Middle frontal gyrus (tissue), 1 donor: ENCODE measurements around the gene SERPINA9.
A peak's percentile ranks its signal among the peaks of the same experiment; 100 is the strongest.

Source experiments
- DNase-seq: peaks from one replicate; pipeline ENCODE4 v3.0.0-alpha.2; 2015; ENCODE audit warnings: low spot score; ENCODE audit errors: extremely low spot score

SERPINA9 gene

DNA sequence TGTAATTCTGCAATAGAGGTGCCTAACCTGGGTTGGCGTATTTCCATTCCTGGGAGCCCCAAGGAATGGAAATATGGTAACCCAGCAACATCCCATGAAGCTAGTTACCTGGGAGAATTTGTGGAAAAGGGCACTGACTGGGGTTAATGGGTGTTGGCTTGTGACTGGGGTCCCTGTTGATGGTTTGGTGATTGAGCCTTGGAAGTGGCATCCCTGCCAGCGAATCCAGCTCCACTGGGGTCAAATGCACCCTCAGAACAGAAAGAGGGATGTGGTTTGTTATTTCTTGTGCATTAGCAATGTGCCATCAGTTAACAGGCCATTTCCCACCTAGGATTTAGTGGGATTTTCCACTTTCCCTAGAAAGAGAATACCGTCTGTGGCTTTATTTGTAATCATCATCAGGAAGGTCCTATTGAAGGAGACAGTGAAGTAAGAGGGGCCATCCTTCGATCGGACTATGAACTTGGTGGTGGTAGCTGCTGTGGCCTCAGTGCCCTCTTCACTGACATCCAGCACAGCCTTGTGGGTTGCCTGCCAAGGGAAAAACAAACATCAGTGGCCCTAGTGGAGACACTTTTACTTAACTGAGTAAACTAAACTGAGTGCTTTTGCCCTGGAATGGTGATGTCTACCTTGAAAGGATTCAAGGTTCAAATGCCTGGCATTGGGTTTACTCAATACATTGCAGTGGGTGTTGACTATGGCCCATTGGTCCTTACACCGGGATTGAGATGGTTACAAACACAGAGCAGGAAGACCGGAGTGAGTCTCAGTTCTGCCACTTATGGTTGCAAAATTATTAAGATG is 13.0 kb downstream of the SERPINA9 start:
- no peak for DNase-seq

DNA sequence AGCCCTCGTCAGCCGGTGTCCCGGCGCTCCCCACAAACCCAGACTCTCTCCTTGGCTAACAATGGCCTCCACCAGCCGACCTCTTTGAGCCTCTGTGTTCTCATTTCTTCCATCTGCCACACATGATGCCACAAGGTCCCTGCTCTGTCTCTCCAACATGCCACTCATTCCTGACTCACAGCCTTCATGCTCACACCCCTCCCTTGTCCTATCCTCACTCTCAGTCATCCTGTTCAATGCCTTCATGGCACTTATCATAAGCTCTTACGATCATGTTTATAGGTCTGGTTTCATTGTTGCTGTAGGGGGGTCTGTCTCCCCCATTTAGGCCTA is 13.8 kb downstream of the SERPINA9 start:
- no peak for DNase-seq

DNA sequence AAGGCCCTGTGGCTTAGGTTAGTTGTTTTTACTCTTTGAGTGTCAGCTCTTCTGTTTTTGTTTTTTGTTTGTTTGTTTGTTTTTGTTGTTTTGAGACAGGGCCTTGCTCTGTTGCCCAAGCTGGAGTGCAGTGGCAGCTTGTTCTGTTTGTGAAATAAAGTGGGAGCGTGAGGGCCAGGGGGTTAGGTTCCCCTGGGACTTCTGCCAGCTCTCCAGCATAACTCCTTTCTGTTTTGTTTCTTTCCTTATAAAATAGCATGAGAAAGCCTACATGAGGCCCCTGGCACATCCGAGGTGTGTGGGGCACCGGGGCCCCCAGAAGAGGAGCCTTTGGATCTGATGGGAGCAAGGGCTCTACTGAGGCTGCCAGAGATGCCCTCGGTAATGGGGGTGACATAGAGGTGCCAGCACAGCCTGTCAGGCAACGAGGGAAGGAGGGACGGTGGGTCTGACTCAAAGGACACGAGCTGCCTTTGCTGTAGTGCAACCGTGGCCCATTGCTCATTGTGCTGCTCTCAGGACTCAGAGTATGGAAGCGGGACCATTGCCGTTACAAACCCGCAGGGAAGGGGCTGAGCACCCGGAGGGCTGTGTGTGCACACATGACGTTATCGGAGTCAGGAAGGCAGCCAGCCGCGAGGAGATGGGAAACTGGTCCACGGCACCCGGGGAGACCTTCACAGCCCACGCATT is 14.3 kb downstream of the SERPINA9 start:
- DNase-seq, result no peak

DNA sequence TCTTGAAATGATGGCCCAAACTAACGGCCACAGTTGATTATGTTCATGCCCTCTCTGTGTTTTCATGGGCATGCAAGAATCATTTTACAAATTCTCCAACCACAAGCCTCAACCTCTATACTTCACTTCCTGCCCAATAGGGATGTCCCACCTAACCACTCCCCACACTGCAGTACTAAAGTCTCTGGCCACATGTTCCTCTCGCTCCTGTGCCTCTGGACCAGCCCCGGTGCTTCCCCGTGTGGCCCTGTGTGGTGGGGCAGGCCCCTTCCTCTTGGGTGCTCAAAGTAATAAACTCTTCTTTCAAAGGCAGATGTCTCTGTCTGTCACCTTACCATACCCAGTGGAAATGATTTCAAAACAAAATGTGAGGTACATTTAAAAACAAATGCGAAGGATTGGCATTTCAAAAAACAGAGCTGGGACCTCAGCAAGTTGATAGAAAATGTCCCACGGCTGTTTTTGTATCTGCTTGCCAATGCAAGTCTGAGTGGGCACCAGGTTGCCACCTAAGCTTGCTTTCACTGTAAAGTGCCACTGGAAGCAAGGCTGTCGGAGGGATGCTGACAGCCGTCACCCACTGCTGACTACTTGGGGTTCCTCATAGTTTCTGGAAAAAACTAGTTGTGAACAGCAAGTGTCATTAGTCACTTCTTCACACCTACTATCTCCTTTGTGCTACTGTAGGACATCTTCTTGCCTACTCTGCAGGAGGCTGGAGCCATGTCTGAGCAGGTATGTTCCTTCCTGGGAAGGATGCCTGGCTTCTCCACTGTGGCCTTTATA is 15.2 kb downstream of the SERPINA9 start:
- no peak for DNase-seq

DNA sequence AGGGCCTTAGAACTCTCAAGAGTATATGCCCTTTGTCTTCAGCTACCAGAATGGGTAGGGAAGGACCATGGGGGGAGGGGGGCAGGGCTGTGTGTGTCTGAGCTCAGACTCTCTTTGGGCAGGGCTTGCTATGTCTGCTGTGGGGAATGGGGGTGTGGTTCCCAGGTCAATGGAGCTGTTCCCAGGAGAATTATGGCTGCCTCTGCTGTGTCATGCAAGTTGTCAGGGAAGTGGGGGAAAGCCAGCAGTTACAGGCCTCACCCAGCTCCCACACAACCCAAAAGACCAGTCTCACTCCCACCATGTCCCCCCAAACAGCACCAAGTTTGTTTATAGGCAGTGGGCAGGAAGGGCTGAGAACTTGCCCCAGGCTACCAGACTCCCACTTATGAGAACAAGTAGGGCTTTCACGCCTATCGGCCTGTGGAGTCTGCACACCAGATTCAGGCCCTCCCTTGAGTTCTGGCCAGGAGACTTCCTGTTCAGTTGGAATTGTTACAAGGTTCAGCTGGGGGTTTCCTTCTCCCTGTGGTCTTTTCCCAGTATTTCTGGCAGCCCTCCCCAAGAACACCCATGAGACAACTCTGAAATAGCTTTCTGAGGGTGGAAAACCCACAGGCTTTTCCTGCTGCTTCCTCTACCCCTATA is 17.3 kb downstream of the SERPINA9 start:
- DNase-seq, result no peak

DNA sequence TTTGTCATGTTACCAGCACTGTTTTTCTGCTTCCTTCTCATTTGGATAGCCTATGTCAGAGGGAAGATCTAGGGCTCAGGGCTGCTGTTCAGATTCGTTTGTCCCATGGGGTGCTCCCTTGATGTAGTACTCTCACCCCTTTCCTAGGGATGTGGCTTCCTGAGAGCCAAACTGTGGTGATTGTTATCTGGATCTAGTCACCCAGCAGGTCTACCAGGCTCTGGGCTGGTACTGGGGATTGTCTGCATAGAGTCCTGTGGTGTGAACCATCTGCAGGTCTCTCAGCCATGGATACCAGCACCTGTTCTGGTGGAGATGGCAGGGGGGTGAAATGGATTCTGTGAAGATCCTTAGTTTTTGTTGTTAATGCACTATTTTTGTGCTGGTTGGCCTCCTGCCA is 17.9 kb downstream of the SERPINA9 start:
- no peak for DNase-seq

DNA sequence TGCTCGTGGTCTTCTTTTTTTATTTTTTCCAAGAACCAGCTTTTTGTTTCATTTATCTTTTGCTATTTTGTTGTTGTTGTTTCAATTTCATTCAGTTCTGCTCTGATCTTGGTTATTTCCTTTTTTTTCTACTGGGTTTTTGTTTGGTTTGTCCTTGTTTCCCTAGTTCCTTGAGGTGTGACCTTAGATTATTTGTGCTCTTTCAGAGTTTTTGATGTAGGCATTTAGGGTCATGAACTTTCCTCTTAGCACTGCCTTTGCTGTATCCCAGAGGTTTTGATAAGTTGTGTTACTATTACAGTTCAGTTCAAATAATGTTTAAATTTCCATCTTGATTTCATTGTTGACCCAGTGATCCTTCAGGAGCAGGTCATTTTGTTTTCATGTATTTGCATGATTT is 20.1 kb downstream of the SERPINA9 start:
- DNase-seq, result no peak

DNA sequence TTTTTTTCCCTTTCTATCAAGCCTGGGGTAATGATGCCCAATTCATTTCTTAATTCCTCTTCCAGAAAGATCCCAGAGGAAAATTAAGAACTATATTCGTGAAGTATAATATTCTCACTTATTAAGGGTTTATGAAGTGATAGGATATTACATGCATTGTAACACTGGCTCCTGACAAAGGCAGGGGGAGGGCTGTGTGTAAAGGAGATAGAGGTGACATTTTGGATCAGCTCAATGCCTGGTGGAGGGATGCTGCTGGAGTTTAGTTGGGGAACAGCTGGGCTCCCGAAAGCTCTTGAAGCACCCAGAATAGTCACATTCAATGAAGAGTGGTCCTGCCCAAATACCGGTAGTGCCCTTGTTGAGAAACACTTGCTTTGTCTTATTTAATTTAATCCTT is 24.2 kb downstream of the SERPINA9 start:
- DNase-seq, result no peak

DNA sequence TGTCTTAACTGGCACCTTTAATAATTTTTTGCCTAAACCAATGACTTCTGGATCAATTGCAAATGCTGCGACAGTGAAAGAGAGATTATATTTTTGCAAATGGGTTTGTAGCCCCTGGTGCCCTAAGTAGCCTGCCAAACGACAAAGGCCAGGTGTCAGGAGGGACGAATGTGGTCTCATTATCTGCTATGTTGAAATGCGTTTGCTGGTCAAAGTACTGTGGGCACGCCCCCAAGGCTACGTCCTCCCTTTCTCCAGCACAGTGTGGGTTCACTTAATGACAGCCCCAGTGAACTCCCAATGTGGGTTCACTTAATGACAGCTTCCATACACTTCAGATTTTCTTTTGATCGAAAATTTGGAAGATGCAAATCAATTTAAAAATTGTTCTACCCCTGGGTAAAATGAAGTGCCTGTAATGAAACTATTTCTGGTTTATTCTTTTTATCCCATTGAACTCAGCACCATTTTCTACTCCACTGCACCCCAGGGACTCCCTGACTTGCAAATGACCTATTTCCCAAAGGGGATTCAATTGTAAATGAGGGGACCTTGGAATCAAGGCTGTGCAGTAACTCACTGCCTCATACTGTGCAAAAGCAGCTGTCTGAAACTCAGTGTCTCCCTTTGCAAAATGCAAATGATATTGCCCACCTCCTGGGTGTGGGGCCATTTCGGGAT is 24.8 kb downstream of the SERPINA9 start:
- no peak for DNase-seq

DNA sequence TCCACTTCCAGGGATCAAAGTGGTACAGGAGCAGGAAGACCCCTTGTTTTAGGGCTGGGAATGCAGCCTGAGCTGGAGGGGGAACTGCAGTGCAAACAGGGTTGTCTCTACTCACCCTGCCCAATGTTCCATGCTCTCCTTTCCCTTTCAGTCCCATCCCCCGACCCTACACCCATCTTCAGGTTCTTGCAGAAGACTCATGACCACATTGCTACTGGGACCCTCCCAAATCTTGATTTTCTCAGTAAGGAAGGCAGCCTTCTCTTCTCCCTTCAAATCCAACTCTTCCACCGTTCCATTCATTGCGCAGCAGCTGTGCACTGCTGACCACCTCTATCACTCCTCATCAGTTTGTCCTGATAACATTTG is 25.3 kb downstream of the SERPINA9 start:
- DNase-seq, result no peak

DNA sequence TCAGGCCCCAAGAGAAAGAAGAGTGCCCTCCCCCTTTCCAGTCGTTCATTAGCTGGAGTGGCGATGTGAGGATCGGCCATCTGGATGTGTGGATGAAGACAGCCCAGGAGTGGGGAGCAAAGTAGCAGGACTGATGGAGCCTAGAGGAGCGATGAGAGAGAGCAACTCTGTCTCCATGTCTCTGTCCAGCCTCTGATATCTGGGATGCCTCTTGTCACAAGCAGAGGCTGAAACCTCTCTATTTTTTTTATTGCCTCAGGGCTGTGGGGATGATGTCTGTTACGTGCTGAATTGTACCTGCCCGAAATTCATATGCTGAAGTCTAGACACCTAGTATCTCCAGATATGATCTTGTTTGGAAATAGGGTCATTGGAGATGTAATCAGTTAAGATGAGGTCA is 26.1 kb downstream of the SERPINA9 start:
- no peak for DNase-seq

DNA sequence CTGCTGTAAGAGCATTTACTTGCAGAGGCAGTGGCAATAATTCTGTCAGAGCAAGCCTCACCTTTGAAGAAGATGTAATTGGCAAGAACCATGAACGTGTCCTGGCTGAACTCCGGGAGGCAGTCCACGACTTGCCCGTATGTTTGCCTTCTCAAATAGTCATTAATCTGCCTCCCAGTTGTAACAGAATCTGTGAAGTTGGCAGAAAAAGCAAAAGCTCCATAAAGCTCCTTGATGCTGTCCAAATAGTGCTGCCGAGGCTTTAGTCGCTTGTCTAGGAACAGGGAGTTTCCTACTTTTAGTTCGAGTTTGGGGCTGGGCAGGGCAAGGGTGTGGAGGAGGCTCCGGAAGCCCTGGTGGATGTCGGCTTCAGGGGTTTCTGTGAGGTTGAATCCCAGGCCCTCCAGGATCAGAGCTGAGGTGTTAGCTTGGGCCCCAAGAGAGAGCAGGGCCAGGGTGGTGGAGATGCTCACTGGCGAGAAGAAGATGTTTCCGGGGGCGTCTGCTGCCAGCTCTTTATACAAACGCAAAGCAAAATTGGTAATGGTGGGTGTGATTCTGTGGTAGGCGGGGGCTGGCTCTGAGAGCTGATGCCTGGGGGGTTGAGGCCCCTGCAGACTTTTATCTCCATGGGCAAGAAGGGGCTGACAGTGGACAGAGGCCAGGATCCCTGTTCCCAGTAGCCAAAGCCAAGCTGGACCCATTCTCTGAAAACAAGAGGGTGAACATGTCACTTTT is 27.8 kb downstream of the SERPINA9 start:
- DNase-seq, result peak; percentile 3

DNA sequence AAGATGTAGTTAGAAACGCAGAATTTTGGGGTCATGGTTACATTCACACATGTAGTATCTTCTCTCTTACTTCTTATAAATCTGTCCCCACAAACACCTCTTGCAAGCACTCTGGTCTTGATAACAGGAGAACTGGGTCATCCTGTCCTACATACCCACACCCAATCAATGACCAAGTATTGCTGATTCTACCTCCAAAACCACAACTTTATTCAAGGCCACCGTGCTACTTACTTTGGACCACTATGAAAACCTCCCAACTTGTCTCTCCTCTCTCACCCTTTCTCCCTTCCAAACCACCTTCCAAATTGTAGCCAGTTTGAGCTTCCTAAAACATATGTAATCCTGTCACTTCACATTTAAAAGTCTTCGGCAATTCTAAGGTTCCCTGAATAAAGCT is 28.8 kb downstream of the SERPINA9 start:
- DNase-seq, result no peak

DNA sequence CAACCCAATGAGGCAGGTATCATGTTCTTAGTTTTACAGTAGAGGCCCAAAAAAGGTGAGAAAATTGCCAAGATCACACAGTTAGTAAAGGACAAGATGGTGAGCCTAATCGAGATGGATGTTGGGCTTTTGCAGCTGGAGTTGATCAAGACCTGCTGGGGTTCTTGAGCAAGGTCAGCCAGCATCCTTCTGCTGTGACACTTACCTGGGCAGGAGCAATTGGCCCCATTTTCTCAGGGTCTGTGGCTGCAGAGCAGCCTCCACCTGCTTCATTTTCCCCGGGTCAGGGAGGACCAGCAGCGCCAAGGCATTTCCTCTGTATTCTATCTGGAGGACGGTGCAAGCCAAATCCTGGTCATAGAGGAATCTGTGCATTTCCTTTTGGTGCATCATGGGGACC is 29.9 kb downstream of the SERPINA9 start:
- no peak for DNase-seq

DNA sequence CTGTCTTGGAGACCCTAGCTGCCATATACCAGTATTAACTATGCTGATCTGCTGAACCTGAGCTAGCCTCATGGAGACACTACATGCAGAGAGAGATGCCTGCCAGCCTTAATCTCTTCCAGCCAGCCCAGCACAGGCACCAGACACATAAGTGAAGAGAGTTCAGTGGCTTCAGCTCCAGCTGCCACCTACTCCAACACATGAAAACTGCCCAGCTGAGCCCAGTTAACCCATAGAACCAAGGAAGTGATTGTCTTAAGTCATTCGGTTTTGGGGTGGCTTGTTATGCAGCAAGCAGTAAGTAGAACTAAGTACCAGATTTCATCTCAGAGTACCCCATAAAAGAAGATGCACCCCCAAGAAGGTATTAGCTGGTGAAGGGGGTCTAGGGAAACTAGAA is 31.0 kb downstream of the SERPINA9 start:
- DNase-seq, result no peak

DNA sequence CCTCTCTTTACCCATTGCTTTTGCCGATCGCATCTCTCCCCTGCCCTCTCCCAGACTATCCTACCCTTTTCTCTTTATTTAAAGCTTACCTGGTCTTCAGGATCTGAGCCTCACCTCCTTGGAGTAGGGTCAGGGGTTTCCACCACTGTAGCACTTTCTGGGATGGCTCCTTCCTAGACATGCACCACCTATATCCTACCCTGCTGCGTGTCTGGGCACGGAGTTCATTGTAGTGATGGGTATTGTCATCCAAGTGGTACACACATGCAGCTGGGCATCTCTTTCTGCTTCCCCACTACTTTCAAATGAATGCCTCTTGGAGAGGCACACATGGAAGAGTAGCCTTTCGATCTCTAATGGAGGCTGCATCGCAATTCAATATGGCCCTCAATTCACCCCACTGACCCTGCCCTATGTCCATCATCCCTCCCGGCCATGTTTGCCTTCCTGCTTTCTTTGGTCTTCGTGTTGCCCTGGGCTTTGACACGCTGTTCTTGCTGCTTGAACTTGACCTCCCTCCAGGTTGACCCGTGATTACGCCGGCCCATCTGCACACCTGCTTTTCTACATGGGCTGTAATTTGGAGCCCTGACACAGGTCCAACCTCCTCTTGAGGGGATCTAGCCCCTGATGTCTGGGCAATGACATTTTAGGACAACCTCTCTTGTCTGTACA is 34.3 kb downstream of the SERPINA9 start:
- no peak for DNase-seq

DNA sequence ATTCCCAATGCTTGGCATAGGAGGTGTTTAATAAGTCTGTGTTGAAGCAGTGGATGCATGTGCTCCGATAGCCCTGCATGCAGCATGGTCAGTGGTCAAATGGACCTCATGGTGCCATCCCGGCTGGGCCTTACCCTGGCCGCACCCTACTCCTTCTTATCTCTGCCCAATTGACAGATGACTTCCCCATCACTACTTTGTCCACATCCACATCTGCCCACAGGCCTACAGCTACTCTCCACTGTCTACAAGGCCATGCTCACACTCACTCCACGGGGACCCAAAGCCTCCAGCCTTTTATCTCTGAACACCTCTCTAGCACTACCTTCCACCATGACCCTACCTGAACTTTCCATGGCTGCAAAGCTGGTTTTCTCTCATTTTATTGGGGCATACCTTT is 34.9 kb downstream of the SERPINA9 start:
- DNase-seq, result no peak

DNA sequence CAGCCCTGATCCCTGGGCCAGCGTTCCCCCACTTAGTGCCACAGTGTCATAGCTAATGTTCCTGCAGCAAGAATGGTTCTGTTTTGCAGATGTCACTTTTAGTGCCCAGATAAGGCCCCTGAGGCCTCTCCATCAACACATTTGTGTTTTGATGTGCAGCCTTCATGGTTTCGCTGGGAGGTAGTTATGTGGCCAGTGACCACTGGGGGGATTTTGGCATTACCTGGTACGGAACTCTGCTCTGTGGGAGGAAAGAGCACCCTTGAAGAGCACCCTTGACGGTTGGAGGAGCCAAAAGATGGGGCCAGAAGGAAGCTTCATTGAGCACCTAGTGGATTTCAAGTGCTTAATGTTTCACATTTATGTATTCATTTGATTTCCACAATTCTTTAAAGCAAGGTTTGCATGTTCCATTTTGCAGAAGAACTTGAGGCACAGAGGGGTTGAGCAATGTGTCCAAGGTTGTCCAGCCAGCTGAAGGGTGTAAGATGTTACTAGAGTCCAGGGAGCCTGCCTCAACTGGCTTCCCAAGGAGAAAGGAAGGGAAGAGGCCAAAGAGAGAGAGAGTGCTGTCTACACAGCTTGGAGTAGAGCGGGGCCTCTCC is 36.4 kb downstream of the SERPINA9 start:
- DNase-seq, result no peak

DNA sequence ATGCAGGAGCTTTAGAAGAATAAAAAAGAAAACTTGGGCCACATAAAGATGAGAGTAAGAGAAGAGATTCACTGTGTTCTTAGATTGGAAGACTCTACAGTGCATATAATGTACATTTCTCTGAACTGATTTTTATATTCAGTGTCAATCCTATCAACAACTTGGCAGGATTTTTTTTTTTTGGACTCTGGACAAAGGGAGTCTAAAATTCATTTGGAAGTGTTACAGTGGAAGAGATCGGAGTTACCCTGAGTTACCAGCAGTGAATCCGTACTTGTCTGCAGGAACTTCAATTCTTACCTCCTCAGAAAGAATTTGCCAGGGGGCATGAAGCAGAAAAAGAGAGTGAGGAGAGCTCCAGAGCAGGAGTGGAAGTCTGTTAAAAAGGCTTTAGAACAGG is 47.4 kb downstream of the SERPINA9 start:
- DNase-seq, result no peak
